OCI-LY1 (cell line): ENCODE results near the gene ERCC5.

Experiments used
- H2AFZ ChIP-seq: fragments of 200-600 bp; sonication (generic), shearing (Covaris generic); 2 replicates; pipeline ENCODE4 v1.6.0; 2014; ENCODE audit warnings: antibody characterized with exemption, mild to moderate bottlenecking, low read length
- H3F3A ChIP-seq: fragments of 200-600 bp; sonication (generic), shearing (Covaris generic); 2 replicates; pipeline ENCODE4 v1.6.0; 2014; ENCODE audit warnings: mild to moderate bottlenecking, antibody characterized with exemption, low read length, moderate library complexity; ENCODE audit not compliant: insufficient read depth
- H3K27ac ChIP-seq: fragments of 200-600 bp; sonication (generic); 2 replicates; pipeline ENCODE4 v1.5.1; 2014; ENCODE audit warnings: low read length, mixed run types, mild to moderate bottlenecking, low read depth; ENCODE audit not compliant: poor library complexity, severe bottlenecking
- H3K27me3 ChIP-seq: fragments of 200-600 bp; sonication (generic); 2 replicates; pipeline ENCODE4 v1.6.0; 2014; ENCODE audit warnings: antibody characterized with exemption, mild to moderate bottlenecking, low read length, moderate library complexity; ENCODE audit not compliant: insufficient read depth
- H3K36me3 ChIP-seq: fragments of 200-600 bp; sonication (generic); 2 replicates; pipeline ENCODE4 v1.6.1; 2014; ENCODE audit warnings: mild to moderate bottlenecking, antibody characterized with exemption, low read length, moderate library complexity, mixed read lengths; ENCODE audit not compliant: insufficient read depth
- H3K4me1 ChIP-seq: fragments of 200-600 bp; sonication (generic); 2 replicates; pipeline ENCODE4 v1.5.1; 2014; ENCODE audit warnings: mild to moderate bottlenecking, low read length, moderate library complexity; ENCODE audit not compliant: insufficient read depth, severe bottlenecking
- H3K4me2 ChIP-seq: fragments of 200-600 bp; sonication (generic), shearing (Covaris generic); 2 replicates; pipeline ENCODE4 v1.6.1; 2014; ENCODE audit warnings: low read length
- H3K4me3 ChIP-seq: fragments of 200-600 bp; sonication (generic); 2 replicates; pipeline ENCODE4 v1.5.1; 2014; ENCODE audit warnings: low read length, low read depth, mild to moderate bottlenecking, mixed read lengths; ENCODE audit not compliant: poor library complexity, severe bottlenecking
- H3K79me2 ChIP-seq: fragments of 200-600 bp; shearing (Covaris generic); 2 replicates; pipeline ENCODE4 v1.6.1; 2016; ENCODE audit warnings: mixed run types, low read length, mixed read lengths; ENCODE audit not compliant: insufficient read depth
- H3K9ac ChIP-seq: fragments of 200-600 bp; sonication (generic), shearing (Covaris generic); 2 replicates; pipeline ENCODE4 v1.6.1; 2014; ENCODE audit warnings: mild to moderate bottlenecking, low read length, mixed read lengths
- H3K9me2 ChIP-seq: fragments of 200-600 bp; sonication (generic), shearing (Covaris generic); 2 replicates; pipeline ENCODE4 v1.6.1; 2014; ENCODE audit warnings: low read depth, mild to moderate bottlenecking, low read length, mixed read lengths
- H3K9me3 ChIP-seq: fragments of 200-600 bp; shearing (Covaris generic); 2 replicates; pipeline ENCODE4 v1.6.1; 2014; ENCODE audit warnings: low read length, mixed read lengths
- H4K20me1 ChIP-seq: fragments of 200-600 bp; sonication (generic), shearing (Covaris generic); 2 replicates; pipeline ENCODE4 v1.6.0; 2016; ENCODE audit warnings: mild to moderate bottlenecking, low read length; ENCODE audit not compliant: insufficient read depth
- EZH2 ChIP-seq: fragments of 200-600 bp; sonication (generic), shearing (Covaris generic); IDR thresholded peaks from 2 replicates; pipeline ENCODE4 v1.8.0; 2017; ENCODE audit warnings: borderline replicate concordance, mixed run types, mild to moderate bottlenecking, antibody characterized with exemption, low read length, moderate library complexity, mixed read lengths
- TF ChIP-seq, protein P1 (sequence below): fragments of 200-600 bp; sonication (generic), shearing (Covaris generic); IDR thresholded peaks from 2 replicates; pipeline ENCODE4 v1.5.1; 2017; ENCODE audit warnings: mild to moderate bottlenecking, antibody characterized with exemption, low read length, moderate library complexity, mixed read lengths

Gene ERCC5

GRCh38 chr13:102812611-102813287, 33.1 kb upstream of the ERCC5 start:
- no peaks in the 10 kb centered on the region for H3F3A ChIP-seq
- no peak overlapping the region for H2AFZ ChIP-seq
- H3K27ac ChIP-seq: no peak overlapping the region
- no peaks in the 10 kb centered on the region for H4K20me1 ChIP-seq
- H3K9ac ChIP-seq: no peak overlapping the region
- H3K9me2 ChIP-seq: no peaks in the 10 kb centered on the region
- no peaks in the 10 kb centered on the region; the same call in 1 of the 2 replicates for H3K27me3 ChIP-seq
- H3K4me1 ChIP-seq: no peaks in the 10 kb centered on the region
- no peak overlapping the region for H3K4me3 ChIP-seq
- TF ChIP-seq, protein P1, sequence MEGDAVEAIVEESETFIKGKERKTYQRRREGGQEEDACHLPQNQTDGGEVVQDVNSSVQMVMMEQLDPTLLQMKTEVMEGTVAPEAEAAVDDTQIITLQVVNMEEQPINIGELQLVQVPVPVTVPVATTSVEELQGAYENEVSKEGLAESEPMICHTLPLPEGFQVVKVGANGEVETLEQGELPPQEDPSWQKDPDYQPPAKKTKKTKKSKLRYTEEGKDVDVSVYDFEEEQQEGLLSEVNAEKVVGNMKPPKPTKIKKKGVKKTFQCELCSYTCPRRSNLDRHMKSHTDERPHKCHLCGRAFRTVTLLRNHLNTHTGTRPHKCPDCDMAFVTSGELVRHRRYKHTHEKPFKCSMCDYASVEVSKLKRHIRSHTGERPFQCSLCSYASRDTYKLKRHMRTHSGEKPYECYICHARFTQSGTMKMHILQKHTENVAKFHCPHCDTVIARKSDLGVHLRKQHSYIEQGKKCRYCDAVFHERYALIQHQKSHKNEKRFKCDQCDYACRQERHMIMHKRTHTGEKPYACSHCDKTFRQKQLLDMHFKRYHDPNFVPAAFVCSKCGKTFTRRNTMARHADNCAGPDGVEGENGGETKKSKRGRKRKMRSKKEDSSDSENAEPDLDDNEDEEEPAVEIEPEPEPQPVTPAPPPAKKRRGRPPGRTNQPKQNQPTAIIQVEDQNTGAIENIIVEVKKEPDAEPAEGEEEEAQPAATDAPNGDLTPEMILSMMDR: no peak
- TF ChIP-seq EZH2: no peak
- 0 out of 2 replicates have a peak, but pooled peaks cover 3% of the 10 kb centered on the region for H3K9me3 ChIP-seq
- H3K36me3 ChIP-seq: no peaks in the 10 kb centered on the region
- H3K4me2 ChIP-seq: no peak overlapping the region
- no peaks in the 10 kb centered on the region for H3K79me2 ChIP-seq

GRCh38 chr13:102814025-102814607, 31.7 kb upstream of the ERCC5 start:
- Histone ChIP-seq H3F3A (no peaks in the 10 kb centered on the region), H3K27me3 (no peaks in the 10 kb centered on the region; the same call in 1 of the 2 replicates), H3K4me3 (no peak overlapping the region), H3K9me2 (no peaks in the 10 kb centered on the region), H3K9ac (no peak overlapping the region), H3K4me1 (no peaks in the 10 kb centered on the region), H3K9me3 (0 out of 2 replicates have a peak, but pooled peaks cover 3% of the 10 kb centered on the region), H3K27ac (no peak overlapping the region), H3K79me2 (no peaks in the 10 kb centered on the region), H2AFZ (no peak overlapping the region), H3K36me3 (no peaks in the 10 kb centered on the region), H4K20me1 (no peaks in the 10 kb centered on the region), H3K4me2 (no peak overlapping the region)
- no peak for TF ChIP-seq EZH2
- TF ChIP-seq, protein P1: no peak

GRCh38 chr13:102814793-102815192, 31.0 kb upstream of the ERCC5 start:
- H3K27me3 ChIP-seq: no peaks in the 10 kb centered on the region; the same call in 1 of the 2 replicates
- TF ChIP-seq, protein P1: no peak
- TF ChIP-seq EZH2: no peak
- H3K79me2 ChIP-seq: no peaks in the 10 kb centered on the region
- no peak overlapping the region for H3K9ac ChIP-seq
- no peaks in the 10 kb centered on the region for H3F3A ChIP-seq
- no peak overlapping the region for H3K4me2 ChIP-seq
- H3K4me1 ChIP-seq: no peaks in the 10 kb centered on the region
- no peak overlapping the region for H2AFZ ChIP-seq
- H3K27ac ChIP-seq: no peak overlapping the region
- 0 out of 2 replicates have a peak, but pooled peaks cover 3% of the 10 kb centered on the region for H3K9me3 ChIP-seq
- H3K9me2 ChIP-seq: no peaks in the 10 kb centered on the region
- no peak overlapping the region for H3K4me3 ChIP-seq
- H4K20me1 ChIP-seq: no peaks in the 10 kb centered on the region
- H3K36me3 ChIP-seq: no peaks in the 10 kb centered on the region
